AG04450 (cell line): ENCODE measurements around the gene BLNK. TPM values are rescaled to one million over a fixed set of nuclear protein-coding genes. Genes with fewer than 3 reads are reported as not detected.

Source experiments
- CTCF ChIA-PET: fragments of 300-600, 350-600 bp; formaldehyde crosslinking; extraction: SDS; loops from one replicate; lab custom pipeline; 2022; ENCODE audit warnings: antibody characterized with exemption, inconsistent platforms; lab: Charles Lee
- POLR2A ChIA-PET: fragments of 350-600 bp; formaldehyde crosslinking; extraction: SDS; loops from one replicate; lab custom pipeline; 2021; ENCODE audit warnings: antibody characterized with exemption, inconsistent platforms; lab: Yijun Ruan, JAX
- DNase-seq: peaks from one replicate; pipeline ENCODE4 v3.0.0-alpha.2; 2011; ENCODE audit warnings: low read depth, low spot score
- H3K27ac ChIP-seq: one replicate; pipeline ENCODE4 v1.5.1; 2012; ENCODE audit warnings: low read depth, low read length, control low read depth
- H3K27me3 ChIP-seq: one replicate; pipeline ENCODE4 v1.6.0; 2012; ENCODE audit warnings: low read length; ENCODE audit not compliant: control insufficient read depth, insufficient read depth
- H3K4me3 ChIP-seq: 2 replicates; pipeline ENCODE4 v1.5.1; 2011; ENCODE audit warnings: mild to moderate bottlenecking, low read depth, low read length, control low read depth
- H3K9me3 ChIP-seq: 2 replicates; pipeline ENCODE4 v1.5.1; 2012; ENCODE audit warnings: low read length; ENCODE audit not compliant: control insufficient read depth, insufficient read depth
- polyA plus RNA-seq: library from polyadenylated mRNA; depleted of rRNA; stranded (reverse); fragments of >200 nt; gene quantifications from 2 replicates; pipeline ENCODE4 v1.2.3, GENCODE V29; 2011
- TF ChIP-seq, protein P1 (sequence below): IDR thresholded peaks from 2 replicates; pipeline ENCODE4 v1.5.1; 2011; ENCODE audit warnings: low read depth, low read length, control low read depth, inconsistent platforms

Gene BLNK
- polyA plus RNA-seq, 1 experiment, result not detected

DNA sequence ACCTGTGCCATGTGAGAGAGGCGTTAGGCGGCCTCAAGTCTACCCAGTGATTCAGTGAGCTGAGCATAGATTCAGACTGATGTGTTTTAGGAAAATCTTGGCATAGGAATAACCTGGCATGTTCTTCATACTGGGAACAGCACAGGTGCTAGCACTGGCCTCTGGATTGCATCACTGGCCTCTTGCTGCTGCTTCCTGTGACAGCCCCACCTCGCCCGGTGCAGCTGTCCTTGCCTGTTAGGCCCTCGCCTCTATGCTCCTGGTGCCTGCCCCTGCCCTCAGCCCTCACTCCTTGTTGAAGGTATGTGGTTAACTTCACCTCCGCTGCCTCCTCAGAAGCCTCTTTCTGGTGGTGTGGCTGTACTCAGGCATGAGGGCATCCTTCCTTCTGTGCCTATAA, 46.2 kb downstream of the BLNK start:
- CTCF ChIA-PET, result no interaction called here

DNA sequence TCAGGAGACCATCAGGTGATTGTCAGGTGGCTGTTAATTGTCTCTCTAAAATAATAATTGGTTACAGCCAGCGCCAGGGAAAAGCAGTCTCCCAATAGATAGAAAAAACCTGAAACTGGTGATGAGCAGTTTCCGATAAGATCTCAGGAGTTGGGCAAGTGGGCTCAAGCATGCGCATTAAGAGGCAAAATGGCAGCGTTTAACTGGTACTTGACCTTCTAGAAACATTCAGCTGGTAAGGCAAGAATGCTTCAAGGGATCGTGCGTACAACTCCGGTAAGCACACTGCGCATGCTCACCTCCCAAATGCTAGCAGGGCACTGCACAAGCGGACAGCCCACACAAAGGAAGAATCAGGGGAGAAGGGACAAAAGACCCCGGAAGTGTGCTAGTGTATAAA, 48.5 kb downstream of the BLNK start:
- no peak overlapping the region for H3K27ac ChIP-seq
- H3K27me3 ChIP-seq, result no peaks in the 10 kb centered on the region
- no peak for DNase-seq
- H3K4me3 ChIP-seq, result no peak overlapping the region
- ChIA-PET POLR2A (no interaction called here), CTCF (no interaction called here)
- TF ChIP-seq, protein P1, sequence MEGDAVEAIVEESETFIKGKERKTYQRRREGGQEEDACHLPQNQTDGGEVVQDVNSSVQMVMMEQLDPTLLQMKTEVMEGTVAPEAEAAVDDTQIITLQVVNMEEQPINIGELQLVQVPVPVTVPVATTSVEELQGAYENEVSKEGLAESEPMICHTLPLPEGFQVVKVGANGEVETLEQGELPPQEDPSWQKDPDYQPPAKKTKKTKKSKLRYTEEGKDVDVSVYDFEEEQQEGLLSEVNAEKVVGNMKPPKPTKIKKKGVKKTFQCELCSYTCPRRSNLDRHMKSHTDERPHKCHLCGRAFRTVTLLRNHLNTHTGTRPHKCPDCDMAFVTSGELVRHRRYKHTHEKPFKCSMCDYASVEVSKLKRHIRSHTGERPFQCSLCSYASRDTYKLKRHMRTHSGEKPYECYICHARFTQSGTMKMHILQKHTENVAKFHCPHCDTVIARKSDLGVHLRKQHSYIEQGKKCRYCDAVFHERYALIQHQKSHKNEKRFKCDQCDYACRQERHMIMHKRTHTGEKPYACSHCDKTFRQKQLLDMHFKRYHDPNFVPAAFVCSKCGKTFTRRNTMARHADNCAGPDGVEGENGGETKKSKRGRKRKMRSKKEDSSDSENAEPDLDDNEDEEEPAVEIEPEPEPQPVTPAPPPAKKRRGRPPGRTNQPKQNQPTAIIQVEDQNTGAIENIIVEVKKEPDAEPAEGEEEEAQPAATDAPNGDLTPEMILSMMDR, result no peak
- no peaks in the 10 kb centered on the region for H3K9me3 ChIP-seq

More for the DNA sequence above, 46.2 kb downstream of the BLNK start:
- Histone ChIP-seq H3K27ac (no peak overlapping the region), H3K9me3 (no peaks in the 10 kb centered on the region), H3K4me3 (no peak overlapping the region), H3K27me3 (no peaks in the 10 kb centered on the region)
- no peak for DNase-seq
- TF ChIP-seq, protein P1, result no peak
- POLR2A ChIA-PET, result no interaction called here

DNA sequence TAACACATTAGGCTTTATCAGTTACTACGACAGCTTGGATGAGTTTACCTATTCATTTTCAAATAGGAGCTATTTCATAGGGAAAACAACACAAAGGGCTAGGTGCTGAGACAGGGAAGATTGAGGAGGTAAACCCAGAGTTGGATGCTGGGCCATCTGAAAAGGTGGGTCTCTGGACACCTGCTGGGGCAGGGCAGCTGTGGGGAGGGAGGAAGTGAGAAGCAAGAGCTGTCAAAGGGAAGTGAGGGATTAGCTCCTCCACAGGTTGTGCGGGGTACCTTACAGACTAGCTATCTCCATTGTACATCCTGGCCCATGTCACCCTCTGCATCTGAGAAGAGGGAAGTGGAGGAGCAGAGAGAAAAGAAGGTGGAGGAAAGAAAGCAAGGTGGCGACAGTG, 48.9 kb downstream of the BLNK start:
- TF ChIP-seq, protein P1, result no peak
- CTCF ChIA-PET, result interaction anchor here (0.6 kb wide), 1 partner anchor 15 kb away, joined by 3 read pairs; no protein-coding TSS in a partner anchor
- Histone ChIP-seq H3K4me3 (no peak overlapping the region), H3K27ac (no peak overlapping the region), H3K9me3 (no peaks in the 10 kb centered on the region), H3K27me3 (no peaks in the 10 kb centered on the region)
- POLR2A ChIA-PET, result no interaction called here
- DNase-seq, result no peak

DNA sequence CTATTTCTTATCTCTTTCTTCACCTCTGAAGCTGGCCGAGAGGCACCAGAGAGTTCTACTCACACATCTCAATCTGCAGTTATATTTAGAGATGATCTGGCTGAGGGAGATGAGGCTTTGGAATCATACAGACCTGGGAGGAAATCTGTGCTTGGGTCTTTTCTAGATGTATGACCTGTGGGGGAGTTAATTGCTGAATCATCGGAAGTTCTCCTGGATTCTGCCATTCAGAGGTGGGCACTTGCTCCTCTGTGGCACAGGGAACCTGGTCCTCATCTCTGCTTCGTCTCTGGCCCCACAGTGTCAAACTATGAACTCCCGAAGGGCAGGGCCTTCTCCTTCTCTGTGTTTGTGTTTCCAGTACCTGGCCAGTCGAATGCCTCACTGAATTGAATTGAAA, 52.5 kb downstream of the BLNK start:
- TF ChIP-seq, protein P1, result no peak
- Histone ChIP-seq H3K27ac (no peak overlapping the region), H3K4me3 (no peak overlapping the region), H3K9me3 (no peaks in the 10 kb centered on the region), H3K27me3 (no peaks in the 10 kb centered on the region)
- DNase-seq, result no peak
- POLR2A ChIA-PET, result no interaction called here
- CTCF ChIA-PET, result interaction anchor here (1.1 to 1.7 kb wide), 2 partner anchors 10 to 11 kb away, joined by 5 to 13 read pairs; no protein-coding TSS in a partner anchor

DNA sequence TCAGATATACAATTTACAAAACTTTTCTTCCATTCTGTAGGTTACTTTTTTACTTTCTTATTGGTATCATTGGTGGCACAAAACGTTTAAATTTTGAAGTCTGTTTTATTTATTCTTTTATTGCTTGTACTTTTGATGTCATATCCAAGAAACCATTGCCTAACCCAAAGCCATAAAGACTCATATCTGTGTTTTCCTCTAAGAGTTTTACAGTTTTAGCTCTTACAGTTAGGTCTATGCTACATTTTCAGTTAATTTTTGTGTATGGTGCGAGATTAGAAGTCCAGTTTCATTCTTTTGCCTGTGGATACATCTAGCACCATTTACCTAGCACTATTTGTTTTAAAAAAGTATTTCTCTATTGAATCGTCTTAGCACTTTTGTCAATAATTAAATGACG, 53.7 kb downstream of the BLNK start:
- no peak for DNase-seq
- H3K27me3 ChIP-seq, result no peaks in the 10 kb centered on the region
- H3K4me3 ChIP-seq, result no peak overlapping the region
- TF ChIP-seq, protein P1, result no peak
- no peaks in the 10 kb centered on the region for H3K9me3 ChIP-seq
- no peak overlapping the region for H3K27ac ChIP-seq
- POLR2A ChIA-PET, result no interaction called here
- CTCF ChIA-PET, result interaction anchor here (1.7 kb wide), 1 partner anchor 12 kb away, joined by 5 read pairs; no protein-coding TSS in a partner anchor
